Stimulated activated naive CD4-positive, alpha-beta T cell treated with Interleukin-2 at 50 U/mL for 16 hours (primary cell): Measurements from ENCODE around the gene RICTOR.

Experiments used
- DNase-seq: peaks from one replicate; lab custom pipeline; 2025; lab: John Stamatoyannopoulos, UW

Gene RICTOR

DNA sequence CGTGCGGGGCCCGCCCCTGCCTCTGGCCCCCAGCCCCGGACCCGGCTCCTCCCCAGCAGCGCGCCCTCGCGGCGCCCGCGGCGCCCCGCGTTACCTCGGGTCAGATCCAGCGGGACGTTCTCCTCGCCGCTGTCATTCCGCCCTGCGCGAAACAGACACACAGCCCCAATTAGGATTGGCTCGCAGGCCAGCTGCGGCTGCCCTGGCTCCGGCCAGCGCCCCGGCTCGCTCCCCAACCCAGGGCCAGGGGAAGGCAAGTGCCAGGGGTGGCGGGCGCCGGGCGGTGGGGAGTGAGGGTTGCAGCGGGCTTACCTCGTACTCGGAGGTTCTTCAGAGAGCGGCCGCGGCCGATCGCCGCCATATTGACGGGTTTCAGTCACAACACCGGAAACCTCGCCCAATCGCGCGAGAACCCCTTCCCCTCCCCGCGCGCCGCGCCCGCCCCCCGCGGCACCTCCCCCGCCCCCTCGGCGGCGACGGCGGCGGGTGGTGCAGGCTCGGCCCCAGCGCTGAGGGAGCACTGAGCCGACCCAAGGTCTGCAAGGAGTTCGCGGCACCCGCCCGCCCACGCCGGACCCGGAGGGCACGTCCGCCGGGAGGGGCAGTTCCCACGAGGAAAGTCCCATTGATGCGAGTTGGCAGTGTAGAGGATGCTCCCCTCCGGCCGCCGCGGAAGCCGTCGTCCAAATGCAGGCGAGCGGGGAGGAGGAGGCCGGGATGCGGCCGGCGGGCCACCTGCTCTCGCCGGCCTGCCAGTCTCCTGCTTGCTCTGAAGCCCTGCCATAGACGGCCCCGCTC, at the start of gene RICTOR:
RICTOR (minus strand) TSS at position 383 of the 798 bp plus-strand sequence; CDS start at position 361, 22 bp downstream.
- DNase-seq: peak; percentile 88

DNA sequence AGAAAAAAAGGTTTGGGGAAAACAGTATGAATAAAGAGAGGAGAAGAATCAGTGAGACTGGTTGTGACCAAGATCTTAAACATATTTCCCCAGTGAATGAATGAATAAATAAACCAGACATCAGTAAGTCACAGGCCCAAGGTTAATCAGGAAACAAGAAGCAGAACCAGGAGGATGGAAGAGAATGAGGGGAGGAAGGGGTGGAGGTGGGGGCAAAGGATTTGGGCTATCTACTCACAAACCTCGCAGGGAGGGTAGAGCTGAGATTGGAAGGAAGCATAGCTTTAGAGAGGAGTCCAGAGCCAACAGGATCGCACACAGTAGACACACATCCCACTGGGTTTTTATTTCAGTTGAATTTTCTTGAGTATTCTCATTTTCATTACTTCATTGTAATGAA, 47.7 kb upstream of the RICTOR start:
- DNase-seq: no peak

DNA sequence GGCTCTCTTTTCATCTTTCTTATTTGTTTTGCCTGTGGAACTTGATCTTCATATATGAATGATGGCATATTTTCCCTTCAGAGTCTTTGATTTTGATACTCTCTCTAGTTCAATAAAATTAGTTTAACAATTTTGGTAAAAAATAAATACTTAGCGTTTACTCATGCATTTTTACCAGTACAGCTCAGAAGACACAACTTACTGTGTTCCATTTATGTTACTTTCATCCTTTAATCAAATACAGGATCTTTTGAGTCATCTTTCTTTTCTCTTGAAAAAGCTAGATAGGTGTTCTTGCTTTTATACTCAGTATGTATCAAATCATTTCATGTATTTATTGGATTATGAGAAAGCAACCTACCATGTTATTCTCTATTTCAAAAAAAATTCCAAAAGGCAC, 47.1 kb upstream of the RICTOR start:
- no peak for DNase-seq

- DNase-seq: no peak
Observed at GRCh38 chr5:39120052-39120420, 45.8 kb upstream of the RICTOR start.

- no peak for DNase-seq
Observed at GRCh38 chr5:39119404-39120051, 45.3 kb upstream of the RICTOR start.

DNA sequence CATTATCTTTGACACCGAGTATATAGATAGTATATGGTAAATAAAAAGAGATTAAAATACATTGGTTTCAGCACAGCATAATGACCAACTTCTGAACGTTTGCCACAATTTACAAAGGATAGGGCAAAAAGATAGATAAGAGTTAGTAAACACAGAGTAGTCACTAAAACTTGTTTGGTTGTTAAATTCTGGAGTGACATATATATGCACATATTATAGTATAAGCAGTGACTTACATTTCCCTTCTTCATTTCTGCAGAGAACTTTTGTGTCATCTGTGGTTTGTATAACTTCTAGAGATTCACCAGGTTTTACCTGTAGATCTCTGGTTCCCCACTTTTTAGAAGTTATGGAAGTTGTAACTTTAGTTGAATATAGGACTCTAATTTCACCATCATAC, 44.4 kb upstream of the RICTOR start:
- no peak for DNase-seq

DNA sequence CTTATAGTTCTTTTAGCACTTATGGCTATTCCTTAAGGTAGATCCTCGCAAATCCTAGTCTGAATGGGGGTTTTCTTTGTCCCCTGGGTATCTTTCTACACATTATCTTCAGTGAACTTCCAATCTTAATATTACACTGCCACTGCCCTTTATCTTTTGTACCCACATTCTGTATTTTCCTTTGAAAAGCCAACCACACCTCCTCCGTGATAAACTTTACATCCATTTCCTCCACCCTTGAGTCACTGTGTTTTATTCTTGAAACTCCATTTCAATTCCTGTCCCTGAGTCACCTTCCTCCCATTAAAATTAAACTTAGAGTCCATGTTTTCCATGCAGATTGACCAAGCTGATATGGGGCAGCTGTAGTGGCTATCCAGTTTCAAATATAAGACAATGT, 43.2 kb upstream of the RICTOR start:
- no peak for DNase-seq

GRCh38 chr5:39116344-39117170, 42.4 kb upstream of the RICTOR start:
- DNase-seq: no peak

- no peak for DNase-seq
Observed at GRCh38 chr5:39115644-39116343, 41.6 kb upstream of the RICTOR start.

DNA sequence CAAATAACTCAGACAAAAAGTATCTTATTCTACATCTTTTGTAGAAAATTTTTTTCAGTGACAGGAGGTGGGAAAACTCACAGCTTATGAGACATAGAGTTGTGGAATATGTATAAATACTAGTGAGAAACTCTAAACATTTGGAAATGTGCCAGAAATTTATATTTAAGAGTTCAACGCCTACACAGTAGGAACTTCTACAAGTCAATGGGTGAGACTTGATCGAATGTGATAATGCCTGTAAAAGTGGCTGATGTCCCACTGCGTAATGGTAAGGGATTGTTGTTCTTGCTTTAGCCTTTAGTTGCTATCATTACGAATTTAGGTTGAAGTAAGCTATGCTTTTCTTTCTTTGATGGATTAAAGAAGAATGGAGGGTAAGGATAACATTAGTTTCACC, 40.0 kb upstream of the RICTOR start:
- no peak for DNase-seq

- no peak for DNase-seq
Observed at GRCh38 chr5:39113354-39113953, 39.3 kb upstream of the RICTOR start.

DNA sequence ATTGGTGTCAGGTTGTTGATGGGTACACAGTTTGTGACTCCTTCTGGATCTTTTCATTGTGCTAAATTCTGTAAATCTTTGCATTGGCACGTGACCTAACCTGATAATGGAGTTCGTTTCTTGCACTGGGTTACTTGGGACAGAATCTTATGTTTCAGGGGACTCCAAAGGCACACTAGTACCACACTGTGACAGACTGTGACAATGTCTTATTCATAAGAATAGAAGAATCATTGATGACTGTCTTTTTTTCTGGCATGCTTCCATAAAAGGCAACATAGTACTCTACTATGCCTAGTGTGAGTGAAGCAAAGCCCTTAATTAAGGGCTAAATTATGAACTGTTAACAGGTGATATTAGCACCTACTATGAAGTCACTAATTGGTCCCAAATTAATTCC, 35.4 kb upstream of the RICTOR start:
- no peak for DNase-seq

DNA sequence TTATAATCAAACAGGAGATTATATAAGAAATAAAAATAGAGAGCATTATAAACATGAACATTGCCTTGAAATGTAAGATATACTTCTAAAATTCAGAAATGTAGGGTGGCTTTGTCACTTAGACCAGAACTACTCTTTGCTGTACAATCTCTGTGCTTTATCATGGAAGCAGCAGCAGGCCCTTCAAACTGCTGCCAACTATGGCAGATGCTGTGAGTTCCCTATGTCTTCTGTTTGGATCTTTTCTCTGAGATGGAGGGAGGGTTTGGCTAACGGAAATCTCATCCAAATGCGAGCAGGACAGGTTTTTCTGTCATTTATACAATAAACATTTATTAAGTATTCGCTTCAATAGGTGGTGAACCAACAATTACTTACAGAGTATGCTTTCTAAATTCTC, 34.8 kb upstream of the RICTOR start:
- DNase-seq: no peak

DNA sequence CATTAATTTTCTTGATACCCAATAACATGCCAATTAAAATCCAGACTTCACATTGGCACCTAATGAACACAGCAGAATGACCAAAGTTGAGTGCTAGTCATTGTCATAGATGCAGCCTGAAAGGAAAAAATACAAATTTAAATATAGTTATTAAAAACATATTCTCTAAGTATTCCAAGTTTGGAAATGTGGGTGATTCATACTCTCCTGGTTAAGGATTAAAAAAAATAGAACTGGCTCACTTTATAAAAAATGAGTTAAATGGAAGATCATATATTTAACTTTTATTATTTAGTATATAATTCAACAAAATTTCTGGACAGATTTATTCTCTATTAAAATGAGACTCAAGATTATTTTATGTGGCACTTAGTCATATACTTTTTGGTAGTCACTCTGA, 33.2 kb upstream of the RICTOR start:
- no peak for DNase-seq

DNA sequence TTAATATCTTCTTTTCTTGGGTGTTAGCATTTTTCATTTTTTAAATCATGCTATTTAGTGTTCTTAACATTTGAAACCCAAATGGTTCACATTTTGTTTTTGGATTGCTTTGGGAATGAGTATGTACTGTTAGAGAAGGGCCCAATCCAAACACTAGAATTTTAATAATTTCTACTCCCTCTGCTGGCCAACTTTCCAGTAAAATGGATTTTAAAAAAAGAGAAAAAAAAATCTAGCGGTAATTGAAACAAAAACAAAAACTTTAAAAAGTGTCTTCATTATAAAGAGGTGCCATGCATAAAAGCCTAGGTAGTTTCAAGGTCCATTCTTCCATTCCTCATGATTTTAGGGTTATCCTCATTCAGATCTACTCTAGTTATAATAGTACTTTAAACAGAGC, 32.1 kb upstream of the RICTOR start:
- no peak for DNase-seq

GRCh38 chr5:39104221-39104620, 30.0 kb upstream of the RICTOR start:
- no peak for DNase-seq

DNA sequence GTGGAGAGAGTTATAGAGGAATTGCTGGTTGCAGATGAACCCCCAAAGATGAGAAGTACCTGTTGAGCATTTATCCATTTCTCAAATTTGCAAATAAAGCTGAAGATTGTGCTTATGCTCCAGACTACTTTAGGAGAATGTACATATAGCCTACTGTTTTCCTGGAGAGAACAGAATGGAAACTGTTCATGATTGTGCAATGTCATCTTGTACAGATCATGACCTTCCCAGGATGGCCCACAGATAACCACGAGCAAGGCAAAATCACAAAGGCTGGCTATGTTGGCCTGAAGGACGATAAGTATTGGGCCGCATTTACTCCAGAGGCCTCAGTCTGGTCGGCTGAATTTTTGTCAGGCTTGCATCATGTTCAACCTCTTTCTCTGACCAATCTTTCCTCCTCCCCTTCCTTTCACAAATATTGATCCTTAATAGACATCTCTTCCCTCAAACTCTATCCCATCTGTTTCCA, 28.5 kb upstream of the RICTOR start:
- no peak for DNase-seq

DNA sequence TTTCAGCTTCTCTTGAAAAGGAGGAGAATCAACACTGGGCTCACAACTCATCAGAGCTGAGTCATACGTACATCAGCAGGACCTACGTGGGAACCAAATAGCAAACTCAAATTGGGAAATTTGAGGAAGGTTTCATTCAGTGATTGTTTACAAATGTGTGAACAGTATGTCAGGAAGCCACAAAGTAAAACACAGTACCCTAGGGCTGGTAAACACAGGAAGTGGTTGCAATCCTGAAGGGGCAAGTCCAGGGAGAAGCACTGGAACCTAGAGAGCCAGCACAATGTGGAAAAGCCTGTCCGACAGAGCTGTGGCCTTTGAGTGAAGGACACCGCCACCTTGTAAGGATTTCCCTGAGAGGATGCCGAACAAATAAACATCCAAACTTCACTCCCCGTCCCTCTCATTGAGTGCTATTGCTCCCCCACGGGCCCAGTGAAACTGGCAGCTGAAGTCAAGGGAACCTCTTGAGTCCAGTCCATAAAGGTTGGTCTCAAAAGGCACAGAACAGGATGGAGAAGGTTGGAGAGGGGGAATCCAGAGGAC, 26.7 kb upstream of the RICTOR start:
- DNase-seq: no peak

DNA sequence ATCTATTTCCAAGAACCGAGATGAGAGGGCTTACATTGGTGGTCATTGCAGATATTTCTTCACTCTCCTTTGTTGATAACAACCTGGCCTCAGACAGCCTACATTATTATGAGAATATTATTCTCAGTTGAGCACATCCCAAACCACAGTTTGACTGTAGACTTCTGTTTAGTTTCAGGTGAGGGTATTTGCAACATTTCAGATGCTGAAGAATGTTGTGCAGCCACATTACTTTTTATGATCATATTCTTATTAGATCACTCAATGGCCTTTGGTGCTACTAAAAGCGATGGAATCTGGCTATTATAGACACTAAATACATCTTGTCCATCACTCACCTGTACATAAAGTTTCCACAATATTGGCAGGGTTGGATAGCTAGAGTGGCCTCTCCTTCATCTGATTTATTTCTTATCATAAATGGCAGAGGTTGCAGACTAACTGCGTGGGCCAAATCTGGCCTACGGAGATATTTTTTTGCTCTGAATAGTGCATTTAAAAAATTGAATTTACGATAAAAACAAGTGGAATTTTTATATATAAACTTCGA, 26.2 kb upstream of the RICTOR start:
- DNase-seq: no peak

GRCh38 chr5:39099831-39100230, 25.6 kb upstream of the RICTOR start:
- DNase-seq: no peak

DNA sequence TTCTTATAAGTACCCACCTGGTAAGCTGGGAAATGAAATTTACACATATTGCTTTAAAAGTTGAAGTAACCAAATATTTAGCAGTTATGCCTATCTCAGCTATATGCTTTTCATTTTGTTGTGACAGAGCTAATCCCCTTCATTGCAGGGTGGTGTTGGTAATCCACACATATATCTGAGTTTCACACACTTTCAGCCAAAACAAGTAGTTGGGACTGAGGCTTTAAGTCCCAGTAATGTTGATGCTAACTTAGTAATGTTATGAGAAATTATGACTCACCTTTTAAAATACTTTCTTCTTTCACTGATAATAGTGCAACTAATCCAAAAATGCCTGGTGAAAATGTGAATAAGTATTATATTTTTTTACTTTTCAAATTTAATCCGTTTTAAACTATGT, 19.2 kb upstream of the RICTOR start:
- DNase-seq: no peak
